GM21447 (cell line): Measurements from ENCODE around the gene PNMA6E.
"Not testable (repeated sequence)": the region's sequence is repeated elsewhere in the genome, so short reads cannot be mapped to it uniquely, and the experiment has no call there.

Experiments used
- ATAC-seq: cut with Tn5 transposase; IDR thresholded peaks from one replicate; pipeline ENCODE4 v1.9.1; 2021; ENCODE audit not compliant: unreplicated experiment

Gene PNMA6E

GRCh38 chrX:153387987-153388721 lies 13.0 kb downstream of the PNMA6E start:
- ATAC-seq, result no peak

GRCh38 chrX:153387345-153387744 lies 13.8 kb downstream of the PNMA6E start:
- ATAC-seq, result no peak

GRCh38 chrX:153386097-153386496 lies 15.1 kb downstream of the PNMA6E start:
- ATAC-seq, result no peak

- not testable (repeated sequence) for ATAC-seq
Observed at GRCh38 chrX:153384973-153385372, 16.2 kb downstream of the PNMA6E start.

- ATAC-seq, result no peak
Observed at GRCh38 chrX:153384390-153384789, 16.8 kb downstream of the PNMA6E start.

GRCh38 chrX:153382563-153383482 lies 18.3 kb downstream of the PNMA6E start:
- no peak for ATAC-seq

GRCh38 chrX:153381684-153382532 lies 19.2 kb downstream of the PNMA6E start:
- no peak for ATAC-seq

GRCh38 chrX:153380691-153381090 lies 20.5 kb downstream of the PNMA6E start:
- ATAC-seq, result no peak

GRCh38 chrX:153379971-153380581 lies 21.1 kb downstream of the PNMA6E start:
- ATAC-seq, result no peak

GRCh38 chrX:153379508-153379907 lies 21.6 kb downstream of the PNMA6E start:
- ATAC-seq, result no peak

- no peak for ATAC-seq
Observed at GRCh38 chrX:153378607-153379006, 22.5 kb downstream of the PNMA6E start.

- no peak for ATAC-seq
Observed at GRCh38 chrX:153377727-153378126, 23.4 kb downstream of the PNMA6E start.

GRCh38 chrX:153375571-153375970 lies 25.6 kb downstream of the PNMA6E start:
- ATAC-seq, result no peak

GRCh38 chrX:153374426-153374825 lies 26.7 kb downstream of the PNMA6E start:
- no peak for ATAC-seq

- no peak for ATAC-seq
Observed at GRCh38 chrX:153372949-153373348, 28.2 kb downstream of the PNMA6E start.

- ATAC-seq, result no peak
Observed at GRCh38 chrX:153371256-153371655, 29.9 kb downstream of the PNMA6E start.

GRCh38 chrX:153370293-153371055 lies 30.7 kb downstream of the PNMA6E start:
- no peak for ATAC-seq

GRCh38 chrX:153366878-153367538 lies 34.1 kb downstream of the PNMA6E start:
- no peak for ATAC-seq

- ATAC-seq, result no peak
Observed at GRCh38 chrX:153366119-153366518, 35.0 kb downstream of the PNMA6E start.
